CD8-positive, alpha-beta memory T cell (primary cell): Measurements from ENCODE around the gene TMCC2. TPM values are rescaled to one million over a fixed set of nuclear protein-coding genes. Genes with fewer than 3 reads are reported as not detected.

Source experiments
- CTCF ChIA-PET: fragments of 350-600 bp; sonication (Branson Sonifier 250); formaldehyde crosslinking; loops from one replicate; lab custom pipeline; 2021; ENCODE audit warnings: antibody characterized with exemption; lab: Charles Lee
- POLR2A ChIA-PET: fragments of 350-600 bp; sonication (Branson Sonifier 250); formaldehyde crosslinking; loops from one replicate; lab custom pipeline; 2021; ENCODE audit warnings: antibody characterized with exemption; lab: Charles Lee
- DNase-seq, 5 donors: peaks; one replicate each; pipeline versions ENCODE4 v3.0.0 to v3.0.0-alpha.2; 2020 to 2022; ENCODE audit warnings: mixed read lengths in 1 of 5
- H3K27ac ChIP-seq: one replicate; pipeline ENCODE4 v1.7.0; 2013; ENCODE audit warnings: low read depth, mild to moderate bottlenecking, low read length, moderate library complexity
- H3K27me3 ChIP-seq: 2 replicates; pipeline ENCODE4 v1.7.0; 2013; ENCODE audit warnings: low read length, mild to moderate bottlenecking; ENCODE audit not compliant: insufficient read depth, poor library complexity, severe bottlenecking
- H3K36me3 ChIP-seq: 2 replicates; pipeline ENCODE4 v1.7.0; 2013; ENCODE audit warnings: mild to moderate bottlenecking, low read length, moderate library complexity; ENCODE audit not compliant: insufficient read depth
- H3K4me1 ChIP-seq: 2 replicates; pipeline ENCODE4 v1.7.0; 2013; ENCODE audit warnings: mild to moderate bottlenecking, low read length, moderate library complexity; ENCODE audit not compliant: insufficient read depth
- H3K4me3 ChIP-seq: 2 replicates; pipeline ENCODE4 v1.7.0; 2013; ENCODE audit warnings: mild to moderate bottlenecking, low read length
- H3K9me3 ChIP-seq: 2 replicates; pipeline ENCODE4 v1.7.0; 2013; ENCODE audit warnings: mild to moderate bottlenecking, low read length
- H3K27ac Mint-ChIP-seq, 8 donors: one replicate each; pipeline ENCODE4 v1.8.0; 2020 to 2021; ENCODE audit warnings: mixed read lengths in 8 of 8, mild to moderate bottlenecking in 6 of 8, inconsistent platforms in 3 of 8, moderate library complexity in 3 of 8
- H3K27me3 Mint-ChIP-seq, 2 donors: one replicate each; pipeline ENCODE4 v1.8.0; 2020 to 2021; ENCODE audit warnings: mixed read lengths in 2 of 2, mild to moderate bottlenecking in 1 of 2, moderate library complexity in 1 of 2
- H3K36me3 Mint-ChIP-seq, 3 donors: one replicate each; pipeline ENCODE4 v1.8.0; 2020 to 2021; ENCODE audit warnings: mixed read lengths in 3 of 3, inconsistent platforms in 1 of 3, mild to moderate bottlenecking in 1 of 3
- H3K4me1 Mint-ChIP-seq, 3 donors: one replicate each; pipeline ENCODE4 v1.8.0; 2020 to 2021; ENCODE audit warnings: mixed read lengths in 3 of 3, inconsistent platforms in 1 of 3, mild to moderate bottlenecking in 1 of 3
- H3K4me3 Mint-ChIP-seq, 7 donors: one replicate each; pipeline ENCODE4 v1.8.0; 2020 to 2021; ENCODE audit warnings: mixed read lengths in 7 of 7, mild to moderate bottlenecking in 6 of 7, moderate library complexity in 4 of 7, inconsistent platforms in 2 of 7
- H3K9me3 Mint-ChIP-seq, 5 donors: one replicate each; pipeline ENCODE4 v1.8.0; 2020 to 2022; ENCODE audit warnings: mixed read lengths in 5 of 5, mild to moderate bottlenecking in 3 of 5, moderate library complexity in 2 of 5, inconsistent platforms in 1 of 5
- polyA plus RNA-seq: library from polyadenylated mRNA; unstranded; fragments of 300-500 nt; fragmentation: Illumina TruSeq; gene quantifications from one replicate; pipeline ENCODE4 v1.2.3, GENCODE V29; 2021
- total RNA-seq, 2 experiments: library from RNA; stranded (reverse); gene quantifications; one replicate each; pipeline ENCODE4 v1.2.3, GENCODE V29; 2021

TMCC2 gene
- total and polyA plus RNA-seq, 3 experiments from 2014 or later: 1.4 to 8.4 (median 7.1) TPM

GRCh38 chr1:205204552-205204951 is 23.2 kb upstream of the TMCC2 start:
- Histone ChIP-seq H3K36me3 (no peaks in the 10 kb centered on the region), H3K4me1 (peaks cover 17% of the 10 kb centered on the region), H3K9me3 (no peaks in the 10 kb centered on the region), H3K27ac (no peak overlapping the region), H3K4me3 (no peak overlapping the region), H3K27me3 (no peaks in the 10 kb centered on the region)
- H3K4me3 Mint-ChIP-seq: no peak overlapping the region
- no peaks in the 10 kb centered on the region for H3K9me3 Mint-ChIP-seq
- no peak for DNase-seq
- ChIA-PET CTCF (no interaction called here), POLR2A (no interaction called here)
- H3K36me3 Mint-ChIP-seq: peaks cover 0 to 2% (median 0%) of the 10 kb centered on the region in 3 donors
- H3K27me3 Mint-ChIP-seq: no peaks in the 10 kb centered on the region
- H3K27ac Mint-ChIP-seq: peak overlapping the region in 4 of 8 donors; percentile 1 to 19 (median 4)
- H3K4me1 Mint-ChIP-seq: peaks cover 41 to 73% (median 50%) of the 10 kb centered on the region in 3 donors

- Histone ChIP-seq H3K9me3 (no peaks in the 10 kb centered on the region), H3K36me3 (no peaks in the 10 kb centered on the region), H3K4me3 (no peak overlapping the region), H3K4me1 (peaks cover 14% of the 10 kb centered on the region), H3K27ac (no peak overlapping the region), H3K27me3 (no peaks in the 10 kb centered on the region)
- CTCF ChIA-PET: interaction anchor here (1.1 to 1.6 kb wide), 2 partner anchors 15 to 25 kb away, joined by 3 read pairs; no protein-coding TSS in a partner anchor
- Mint-ChIP-seq H3K9me3 (no peaks in the 10 kb centered on the region), H3K4me3 (peak overlapping the region in 2 of 7 donors; percentile 34 to 37), H3K4me1 (peaks cover 37 to 73% (median 49%) of the 10 kb centered on the region in 3 donors), H3K36me3 (peaks cover 0 to 1% (median 0%) of the 10 kb centered on the region in 3 donors), H3K27ac (peak overlapping the region in 1 of 8 donors; percentile 41), H3K27me3 (no peaks in the 10 kb centered on the region)
- POLR2A ChIA-PET: no interaction called here
- no peak for DNase-seq
Observed at GRCh38 chr1:205205055-205205454, 22.7 kb upstream of the TMCC2 start.

DNA sequence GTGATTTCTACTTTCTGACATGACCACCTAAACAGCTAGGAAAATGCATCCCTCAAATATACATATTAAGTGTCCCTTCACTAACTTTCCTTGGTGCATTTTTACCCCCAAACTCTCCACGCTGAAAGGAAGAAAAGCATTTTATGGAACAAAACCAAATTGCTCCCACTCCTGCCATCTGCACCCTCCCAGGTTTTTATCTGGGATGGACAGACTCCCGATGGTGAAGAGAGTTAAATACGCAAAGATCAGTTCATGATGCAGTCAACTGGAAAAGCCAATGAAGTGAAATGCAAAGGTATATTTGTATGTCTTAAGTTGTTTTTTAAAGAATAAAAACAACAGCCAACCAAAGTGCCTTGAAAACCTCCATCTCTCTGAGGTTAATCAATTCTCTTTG is 18.9 kb upstream of the TMCC2 start:
- Histone ChIP-seq H3K9me3 (no peaks in the 10 kb centered on the region), H3K36me3 (no peaks in the 10 kb centered on the region), H3K27me3 (no peaks in the 10 kb centered on the region), H3K4me1 (peaks cover 25% of the 10 kb centered on the region), H3K27ac (no peak overlapping the region), H3K4me3 (no peak overlapping the region)
- Mint-ChIP-seq H3K27ac (peak overlapping the region in 2 of 8 donors; percentile 24 to 42), H3K4me1 (peaks cover 41 to 69% (median 53%) of the 10 kb centered on the region in 3 donors), H3K9me3 (no peaks in the 10 kb centered on the region), H3K36me3 (peaks cover 0 to 12% (median 0%) of the 10 kb centered on the region in 3 donors), H3K4me3 (peak overlapping the region in 6 of 7 donors; percentile 20 to 81 (median 38)), H3K27me3 (no peaks in the 10 kb centered on the region)
- ChIA-PET POLR2A (interaction anchor here (0.6 kb wide), 1 partner anchor 12 kb away, joined by 3 read pairs; no protein-coding TSS in a partner anchor), CTCF (no interaction called here)
- no peak for DNase-seq

DNA sequence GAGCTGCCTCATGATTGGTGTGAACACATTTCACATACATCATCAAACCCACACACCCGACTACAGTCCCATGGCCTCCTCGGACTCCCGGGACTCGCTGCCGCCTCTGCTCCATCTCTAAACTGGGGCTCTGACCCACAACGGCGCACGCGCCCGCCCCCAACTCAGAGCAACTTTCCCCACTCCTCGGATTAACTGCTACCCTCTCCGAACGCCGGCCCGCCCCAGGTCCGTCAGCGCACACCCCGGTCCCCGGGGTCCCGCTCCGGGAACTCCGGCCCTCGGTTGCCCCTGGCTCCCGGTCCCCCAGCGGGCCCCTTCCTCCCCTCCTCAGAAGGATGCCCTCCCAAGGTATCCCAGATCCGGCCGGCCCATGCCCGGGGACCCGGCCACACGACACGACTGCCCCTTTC is 17.0 kb upstream of the TMCC2 start:
- Mint-ChIP-seq H3K4me3 (peak overlapping the region; percentile 89 to 100 (median 93)), H3K27ac (peak overlapping the region; percentile 69 to 100 (median 92)), H3K4me1 (peaks cover 29 to 63% (median 43%) of the 10 kb centered on the region in 3 donors), H3K9me3 (no peaks in the 10 kb centered on the region), H3K36me3 (peaks cover 0 to 12% (median 0%) of the 10 kb centered on the region in 3 donors), H3K27me3 (no peaks in the 10 kb centered on the region)
- Histone ChIP-seq H3K27ac (peak overlapping the region; percentile 84), H3K36me3 (no peaks in the 10 kb centered on the region), H3K9me3 (no peaks in the 10 kb centered on the region), H3K27me3 (no peaks in the 10 kb centered on the region), H3K4me3 (peak overlapping the region; percentile 68), H3K4me1 (peaks cover 19% of the 10 kb centered on the region)
- DNase-seq: peak in 1 of 5 donors; percentile 5
- CTCF ChIA-PET: interaction anchor here (0.9 kb wide), 1 partner anchor 70 kb away, joined by 3 read pairs; no protein-coding TSS in a partner anchor
- POLR2A ChIA-PET: interaction anchor here (0.5 to 3.0 kb wide), 3 partner anchors 18 to 74 kb away, joined by 3 to 24 read pairs (median 3); partner anchors contain the start of gene TMCC2

DNA sequence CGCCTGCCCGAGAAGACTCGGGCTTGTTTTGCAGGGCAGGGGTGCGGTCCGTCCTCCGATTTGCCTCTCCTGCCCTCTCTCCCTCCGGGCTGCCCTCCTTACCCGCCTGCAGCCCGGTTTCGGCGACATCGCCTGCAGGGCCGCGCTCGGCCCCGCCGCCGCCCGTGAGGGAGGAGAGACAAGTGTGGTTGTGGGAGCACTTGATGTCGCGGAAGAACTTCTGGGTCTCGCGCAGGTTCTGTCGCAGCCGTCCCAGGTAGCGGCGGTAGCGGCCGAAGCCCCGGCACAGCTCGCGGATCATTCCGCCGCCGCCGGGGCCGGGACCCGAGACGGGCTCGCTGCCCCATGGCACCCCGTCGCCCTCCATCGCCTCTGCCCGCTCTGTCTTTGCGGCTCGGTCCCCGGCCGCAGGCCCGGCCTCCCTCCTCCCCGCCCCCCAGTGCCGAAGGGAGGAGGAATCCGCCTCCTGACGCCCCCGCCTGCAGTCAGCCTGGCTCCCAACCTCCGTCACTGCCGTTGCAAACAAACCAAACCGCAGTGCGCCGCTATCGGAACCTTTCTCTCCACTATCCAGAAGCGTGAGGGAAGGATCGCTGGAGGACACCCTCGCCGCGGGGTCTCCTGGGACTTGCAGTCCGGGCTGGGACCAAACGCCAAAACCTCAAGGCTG is 16.4 kb upstream of the TMCC2 start, which contains the start of gene DSTYK:
Gene DSTYK (minus strand): TSS at position 534 of the 670 bp plus-strand sequence. CDS start 167 bp downstream, at position 367.
- Histone ChIP-seq H3K27me3 (no peaks in the 10 kb centered on the region), H3K27ac (peak within 1 kb of the TSS; percentile 84), H3K9me3 (no peaks in the 10 kb centered on the region), H3K36me3 (no peaks in the 10 kb centered on the region), H3K4me1 (peaks cover 19% of the 10 kb centered on the region), H3K4me3 (peak within 1 kb of the TSS; percentile 68)
- POLR2A ChIA-PET: interaction anchor here (1.1 to 3.0 kb wide), 2 partner anchors 17 to 73 kb away, joined by 3 to 24 read pairs; partner anchors contain the start of gene TMCC2
- Mint-ChIP-seq H3K27ac (peak within 1 kb of the TSS; percentile 87 to 100 (median 94)), H3K9me3 (no peaks in the 10 kb centered on the region), H3K27me3 (no peaks in the 10 kb centered on the region), H3K4me1 (peaks cover 29 to 59% (median 43%) of the 10 kb centered on the region in 3 donors), H3K36me3 (peaks cover 0 to 12% (median 0%) of the 10 kb centered on the region in 3 donors), H3K4me3 (peak within 1 kb of the TSS; percentile 89 to 100 (median 93))
- peak; percentile 80 to 94 (median 89) for DNase-seq
- CTCF ChIA-PET: interaction anchor here (1.3 to 1.4 kb wide), 2 partner anchors 44 to 421 kb away, joined by 3 to 4 read pairs; no protein-coding TSS in a partner anchor

DNA sequence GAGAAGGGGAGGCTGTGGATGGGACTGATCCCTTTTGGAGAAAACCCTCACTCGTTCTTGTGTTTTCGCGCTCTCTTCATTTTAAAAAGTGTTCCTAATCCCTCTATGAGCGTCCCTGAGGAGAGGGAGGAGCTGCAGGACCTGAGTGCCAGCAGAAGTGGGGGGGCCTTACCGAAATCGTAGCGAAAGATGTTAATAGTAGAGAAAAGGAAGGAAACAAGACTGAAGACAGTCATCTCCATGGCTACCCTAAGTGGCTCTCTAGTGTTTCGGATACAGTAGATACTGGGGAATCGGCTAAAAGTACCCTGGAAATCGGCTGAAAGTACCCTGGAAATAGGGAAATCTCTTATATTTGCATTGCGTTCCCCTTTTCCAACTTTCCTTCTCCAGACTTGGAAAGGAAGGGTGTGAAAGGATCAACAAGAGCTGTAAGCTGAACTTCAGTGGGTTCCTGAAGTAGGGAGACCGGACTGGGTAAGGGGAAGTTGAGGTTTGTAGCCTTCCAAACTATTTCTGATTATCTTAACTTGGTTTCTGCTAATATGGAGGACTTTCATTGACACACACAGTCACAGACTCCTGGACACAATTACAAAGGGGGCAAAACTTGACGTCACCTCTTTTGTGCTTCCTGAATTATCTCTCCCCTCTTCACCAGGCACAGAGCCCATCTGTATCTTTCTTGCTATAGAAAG is 15.8 kb upstream of the TMCC2 start:
- Histone ChIP-seq H3K36me3 (no peaks in the 10 kb centered on the region), H3K4me3 (peak overlapping the region; percentile 68), H3K27me3 (no peaks in the 10 kb centered on the region), H3K27ac (peak overlapping the region; percentile 84), H3K4me1 (peaks cover 19% of the 10 kb centered on the region), H3K9me3 (no peaks in the 10 kb centered on the region)
- Mint-ChIP-seq H3K4me3 (peak overlapping the region; percentile 89 to 100 (median 93)), H3K9me3 (no peaks in the 10 kb centered on the region), H3K27me3 (peaks cover 0 to 2% of the 10 kb centered on the region in 2 donors), H3K27ac (peak overlapping the region; percentile 87 to 100 (median 94)), H3K4me1 (peaks cover 27 to 55% (median 43%) of the 10 kb centered on the region in 3 donors), H3K36me3 (peaks cover 0 to 12% (median 0%) of the 10 kb centered on the region in 3 donors)
- POLR2A ChIA-PET: interaction anchor here (1.1 to 3.0 kb wide), 2 partner anchors 17 to 73 kb away, joined by 3 to 24 read pairs; partner anchors contain the start of gene TMCC2
- DNase-seq: no peak
- CTCF ChIA-PET: interaction anchor here (0.5 to 1.4 kb wide), 3 partner anchors 42 to 420 kb away, joined by 3 to 4 read pairs (median 3); no protein-coding TSS in a partner anchor

DNA sequence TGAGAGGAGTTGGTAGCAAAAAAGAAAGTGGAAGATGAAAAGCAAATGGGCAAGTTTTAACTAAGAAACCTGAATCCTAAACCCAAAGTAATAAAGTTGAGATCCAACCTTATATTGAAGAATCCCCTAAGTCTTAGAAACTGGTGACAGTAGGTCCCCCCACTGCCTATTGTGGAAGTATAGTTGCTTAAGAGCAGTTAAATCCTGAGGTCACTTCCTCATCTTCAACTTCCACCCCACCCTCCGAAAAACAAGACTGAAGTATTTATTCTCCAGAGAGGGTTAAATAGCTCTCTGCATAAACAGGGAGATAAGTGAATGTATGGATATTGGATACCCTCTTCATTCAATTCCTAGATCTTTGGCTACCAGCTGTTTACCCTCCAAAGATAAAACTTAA is 13.0 kb upstream of the TMCC2 start:
- H3K36me3 Mint-ChIP-seq: peaks cover 0 to 12% (median 0%) of the 10 kb centered on the region in 3 donors
- H3K27ac ChIP-seq: no peak overlapping the region
- peaks cover 19% of the 10 kb centered on the region for H3K4me1 ChIP-seq
- no peak overlapping the region for H3K4me3 ChIP-seq
- peaks cover 20 to 39% (median 31%) of the 10 kb centered on the region in 3 donors for H3K4me1 Mint-ChIP-seq
- no peak overlapping the region for H3K4me3 Mint-ChIP-seq
- no peaks in the 10 kb centered on the region for H3K36me3 ChIP-seq
- ChIA-PET CTCF (interaction anchor here (1.7 kb wide), 1 partner anchor 13 kb away, joined by 6 read pairs; the partner anchor contains the start of gene TMCC2), POLR2A (no interaction called here)
- no peaks in the 10 kb centered on the region for H3K9me3 ChIP-seq
- no peak overlapping the region for H3K27ac Mint-ChIP-seq
- peaks cover 4 to 19% of the 10 kb centered on the region in 2 donors for H3K27me3 Mint-ChIP-seq
- no peak for DNase-seq
- H3K9me3 Mint-ChIP-seq: no peaks in the 10 kb centered on the region
- H3K27me3 ChIP-seq: no peaks in the 10 kb centered on the region
